GM12878 (cell line): ENCODE measurements around the gene MORC3. TPM values are rescaled to one million over a fixed set of nuclear protein-coding genes. Genes with fewer than 3 reads are reported as not detected.

ENCODE experiments used
- ATAC-seq: fragments of 200-7000 bp; cut with Tn5 transposase; 3 replicates; pipeline ENCODE4 v1.9.1; 2020; ENCODE audit warnings: mild to moderate bottlenecking, moderate library complexity
- BruUV-seq: library from RNA; stranded (reverse); fragments of 400-500 nt; replicated peaks from 2 replicates; lab custom pipeline; 2021; lab: Mats Ljungman, UMichigan
- CTCF ChIA-PET: fragments of 300-600 bp; sonication (Branson Sonifier 250); formaldehyde crosslinking; extraction: SDS; loops from one replicate; lab custom pipeline; 2021; ENCODE audit warnings: inconsistent platforms; lab: Yijun Ruan, JAX
- POLR2A ChIA-PET: fragments of 350-600 bp; formaldehyde crosslinking; extraction: SDS; loops from one replicate; lab custom pipeline; 2021; ENCODE audit warnings: inconsistent platforms; lab: Charles Lee
- RAD21 ChIA-PET: fragments of 300-600 bp; sonication (Branson Sonifier 250); formaldehyde crosslinking; loops from one replicate; lab custom pipeline; 2023; ENCODE audit warnings: antibody characterized with exemption; ENCODE audit not compliant: unreplicated experiment; lab: Charles Lee
- SMC1A ChIA-PET: fragments of 300-600 bp; sonication (Branson Sonifier 250); formaldehyde crosslinking; loops from one replicate; lab custom pipeline; 2023; ENCODE audit not compliant: unreplicated experiment, uncharacterized antibody; lab: Charles Lee
- DNase-seq: peaks from one replicate; pipeline ENCODE4 v3.0.0-alpha.2; 2011; ENCODE audit warnings: low read depth, low spot score
- FAIRE-seq: peaks from 3 replicates; lab custom pipeline; 2011; peaks lifted over from hg19 to GRCh38; lab: Jason Lieb, UNC
- H2AFZ ChIP-seq: 2 replicates; pipeline ENCODE4 v1.6.0; 2011; ENCODE audit warnings: low read depth, low read length, control low read depth; ENCODE audit not compliant: control insufficient read depth
- H3K27ac ChIP-seq: 2 replicates; pipeline ENCODE4 v1.5.1; 2011; ENCODE audit warnings: control low read depth; ENCODE audit not compliant: control insufficient read depth, insufficient read depth
- H3K27me3 ChIP-seq, 2 experiments: replicated peaks in 1 of 2; 2 replicates each; pipeline versions ENCODE4 v1.6.0 to v1.6.1; 2011; ENCODE audit warnings: low read length in 1 of 2; ENCODE audit not compliant: control insufficient read depth in 2 of 2, insufficient read depth in 2 of 2
- H3K36me3 ChIP-seq, 2 experiments: 2 replicates each; pipeline ENCODE4 v1.5.1; 2011; ENCODE audit warnings: low read length in 1 of 2; ENCODE audit not compliant: control insufficient read depth in 2 of 2, insufficient read depth in 2 of 2
- H3K4me1 ChIP-seq: 2 replicates; pipeline ENCODE4 v1.6.1; 2011; ENCODE audit warnings: mild to moderate bottlenecking, low read length, moderate library complexity, mixed read lengths; ENCODE audit not compliant: control insufficient read depth, insufficient read depth
- H3K4me2 ChIP-seq: 2 replicates; pipeline ENCODE4 v1.6.0; 2011; ENCODE audit warnings: control low read depth; ENCODE audit not compliant: control insufficient read depth, insufficient read depth
- H3K4me3 ChIP-seq: fragments of 200-600 bp; sonication (generic); 2 replicates; pipeline ENCODE4 v1.5.1; 2016
- H3K79me2 ChIP-seq: 2 replicates; pipeline ENCODE4 v1.6.0; 2011; ENCODE audit warnings: low read length; ENCODE audit not compliant: control insufficient read depth, insufficient read depth
- H3K9ac ChIP-seq: 2 replicates; pipeline ENCODE4 v1.8.0; 2011; ENCODE audit warnings: low read length, control low read depth, mixed read lengths; ENCODE audit not compliant: control insufficient read depth, insufficient read depth
- H3K9me3 ChIP-seq: replicated peaks from 3 replicates; pipeline ENCODE4 v1.5.1; 2011; ENCODE audit warnings: mild to moderate bottlenecking, low read length; ENCODE audit not compliant: control insufficient read depth, insufficient read depth
- H4K20me1 ChIP-seq: 2 replicates; pipeline ENCODE4 v1.6.0; 2011; ENCODE audit not compliant: control insufficient read depth, insufficient read depth
- CEBPB ChIP-seq, 2 experiments: fragments of 150-350 bp in 1 of 2; IDR thresholded peaks; 2 replicates each; pipeline ENCODE4 v1.6.1; 2012 to 2014; ENCODE audit warnings: low read depth in 2 of 2, low read length in 2 of 2, borderline replicate concordance in 1 of 2, inconsistent platforms in 1 of 2
- DPF2 ChIP-seq: fragments of 450-650 bp; IDR thresholded peaks from 2 replicates; pipeline ENCODE4 v1.6.1; 2017; ENCODE audit warnings: mild to moderate bottlenecking
- ESRRA ChIP-seq: IDR thresholded peaks from 2 replicates; pipeline ENCODE4 v1.6.1; 2012; ENCODE audit warnings: mild to moderate bottlenecking, low read length, improper control_type of control experiment
- FOXM1 ChIP-seq: IDR thresholded peaks from 2 replicates; pipeline ENCODE4 v1.6.1; 2012; ENCODE audit warnings: low read depth, mild to moderate bottlenecking, inconsistent platforms, low read length, moderate library complexity
- RFX5 ChIP-seq: IDR thresholded peaks from 2 replicates; pipeline ENCODE4 v1.6.1; 2011; ENCODE audit warnings: low read depth, low read length, improper control_type of control experiment
- RUNX3 ChIP-seq: IDR thresholded peaks from 2 replicates; pipeline ENCODE4 v1.6.1; 2012; ENCODE audit warnings: low read length, inconsistent platforms
- SKIL ChIP-seq: fragments of 450-650 bp; IDR thresholded peaks from 2 replicates; pipeline ENCODE4 v1.6.1; 2017; ENCODE audit warnings: mild to moderate bottlenecking, low read depth, inconsistent platforms; ENCODE audit not compliant: poor library complexity, severe bottlenecking
- SMAD1 ChIP-seq: fragments of 450-650 bp; IDR thresholded peaks from 2 replicates; pipeline ENCODE4 v1.6.1; 2018; ENCODE audit warnings: mild to moderate bottlenecking, low read depth; ENCODE audit not compliant: partially characterized antibody
- SMARCA5 ChIP-seq: fragments of 450-650 bp; IDR thresholded peaks from 2 replicates; pipeline ENCODE4 v1.6.1; 2017; ENCODE audit warnings: mild to moderate bottlenecking
- SP1 ChIP-seq: IDR thresholded peaks from one replicate; pipeline ENCODE4 v1.6.1; 2011; ENCODE audit warnings: low read depth, low read length
- TCF12 ChIP-seq: IDR thresholded peaks from 2 replicates; pipeline ENCODE4 v1.6.1; 2011; ENCODE audit warnings: low read depth, mild to moderate bottlenecking, low read length
- ZNF207 ChIP-seq: fragments of 450-650 bp; IDR thresholded peaks from 2 replicates; pipeline ENCODE4 v1.6.1; 2014; ENCODE audit warnings: antibody characterized with exemption, mild to moderate bottlenecking, borderline replicate concordance
- ZNF274 ChIP-seq: IDR thresholded peaks from one replicate; pipeline ENCODE4 v1.8.0; 2011; ENCODE audit not compliant: insufficient read length, insufficient read depth
- WGBS: methylation state at CpG from one replicate; pipeline ENCODE4 v1.1.6; 2016; ENCODE audit warnings: low lambda C conversion rate; ENCODE audit not compliant: insufficient replicate concordance, insufficient coverage; ENCODE audit errors: missing lambda C conversion rate; 5-methylcytosine and 5-hydroxymethylcytosine counted together
- in situ Hi-C: fragments of 300-500 bp; cut with MboI; formaldehyde crosslinking; loops from 9 replicates; pipeline ENCODE4 v1.14.3; 2018; ENCODE audit warnings: mixed read lengths
- intact Hi-C: fragments of 100-400 bp; cut with micrococcal nuclease; formaldehyde crosslinking; loops from one replicate; pipeline ENCODE4 v1.14.2; 2022; ENCODE audit not compliant: unreplicated experiment
- polyA plus RNA-seq, 11 experiments: library from polyadenylated mRNA; depleted of rRNA in 4 of 11; unstranded in 6 of 11; stranded (reverse) in 5 of 11; fragments of >200 nt; fragmentation: Nextera tagmentation in 4 of 11; fragmentation: Illumina TruSeq in 1 of 11; extraction: Ambion mirVana in 4 of 11; extraction: Trizol in 1 of 11; gene quantifications; 1 replicate in 1 of 11; 2 replicates in 10 of 11; pipeline versions ENCODE4 v1.2.1 to v1.2.3, GENCODE V29; 2011 to 2016; ENCODE audit warnings: inconsistent platforms in 2 of 11, missing spikeins in 2 of 11, low read depth in 1 of 11
- total RNA-seq, 4 experiments: library from RNA; depleted of rRNA in 3 of 4; stranded (reverse); fragments of >200 nt in 3 of 4; fragmentation: Illumina TruSeq in 1 of 4; extraction: Trizol in 1 of 4; gene quantifications; 2 replicates each; pipeline versions ENCODE4 v1.2.1 to v1.2.3, GENCODE V29; 2013 to 2021
- TF ChIP-seq, protein P1 (sequence below): fragments of 450-650 bp; IDR thresholded peaks from 2 replicates; pipeline ENCODE4 v1.6.1; 2017; ENCODE audit warnings: antibody characterized with exemption, mild to moderate bottlenecking, moderate library complexity
- TF ChIP-seq, protein P2 (sequence below): fragments of 450-650 bp; formaldehyde crosslinking; IDR thresholded peaks from 2 replicates; pipeline ENCODE4 v1.5.0; 2022; ENCODE audit warnings: mild to moderate bottlenecking, missing genetic modification characterization

The MORC3 gene
- total and polyA plus RNA-seq, 10 of the 15 experiments (the other 5 are each of a cell fraction or from before 2014, with no cell fraction given), result 5.5 to 29.9 (median 16.3) TPM

- FAIRE-seq (no peak), ATAC-seq (no peak)
- in situ Hi-C loops, result no loop called here
- peaks cover 2% of the 10 kb centered on the region; the same call in 1 of the 3 replicates for H3K9me3 ChIP-seq
- TF ChIP-seq, protein P1, sequence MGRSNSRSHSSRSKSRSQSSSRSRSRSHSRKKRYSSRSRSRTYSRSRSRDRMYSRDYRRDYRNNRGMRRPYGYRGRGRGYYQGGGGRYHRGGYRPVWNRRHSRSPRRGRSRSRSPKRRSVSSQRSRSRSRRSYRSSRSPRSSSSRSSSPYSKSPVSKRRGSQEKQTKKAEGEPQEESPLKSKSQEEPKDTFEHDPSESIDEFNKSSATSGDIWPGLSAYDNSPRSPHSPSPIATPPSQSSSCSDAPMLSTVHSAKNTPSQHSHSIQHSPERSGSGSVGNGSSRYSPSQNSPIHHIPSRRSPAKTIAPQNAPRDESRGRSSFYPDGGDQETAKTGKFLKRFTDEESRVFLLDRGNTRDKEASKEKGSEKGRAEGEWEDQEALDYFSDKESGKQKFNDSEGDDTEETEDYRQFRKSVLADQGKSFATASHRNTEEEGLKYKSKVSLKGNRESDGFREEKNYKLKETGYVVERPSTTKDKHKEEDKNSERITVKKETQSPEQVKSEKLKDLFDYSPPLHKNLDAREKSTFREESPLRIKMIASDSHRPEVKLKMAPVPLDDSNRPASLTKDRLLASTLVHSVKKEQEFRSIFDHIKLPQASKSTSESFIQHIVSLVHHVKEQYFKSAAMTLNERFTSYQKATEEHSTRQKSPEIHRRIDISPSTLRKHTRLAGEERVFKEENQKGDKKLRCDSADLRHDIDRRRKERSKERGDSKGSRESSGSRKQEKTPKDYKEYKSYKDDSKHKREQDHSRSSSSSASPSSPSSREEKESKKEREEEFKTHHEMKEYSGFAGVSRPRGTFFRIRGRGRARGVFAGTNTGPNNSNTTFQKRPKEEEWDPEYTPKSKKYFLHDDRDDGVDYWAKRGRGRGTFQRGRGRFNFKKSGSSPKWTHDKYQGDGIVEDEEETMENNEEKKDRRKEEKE, result no peak
- TF ChIP-seq CEBPB (IDR thresholded peaks at IDR 0.05; ENCODE audit: borderline replicate concordance in 1 of 2, low read depth in 2 of 2, low read length in 2 of 2) (no peak), FOXM1 (no peak), TCF12 (no peak), SP1 (no peak), SMARCA5 (no peak), RUNX3 (no peak), ZNF207 (no peak), DPF2 (no peak), ZNF274 (no peak), SKIL (no peak), RFX5 (no peak), SMAD1 (no peak), ESRRA (no peak)
- TF ChIP-seq, protein P2, sequence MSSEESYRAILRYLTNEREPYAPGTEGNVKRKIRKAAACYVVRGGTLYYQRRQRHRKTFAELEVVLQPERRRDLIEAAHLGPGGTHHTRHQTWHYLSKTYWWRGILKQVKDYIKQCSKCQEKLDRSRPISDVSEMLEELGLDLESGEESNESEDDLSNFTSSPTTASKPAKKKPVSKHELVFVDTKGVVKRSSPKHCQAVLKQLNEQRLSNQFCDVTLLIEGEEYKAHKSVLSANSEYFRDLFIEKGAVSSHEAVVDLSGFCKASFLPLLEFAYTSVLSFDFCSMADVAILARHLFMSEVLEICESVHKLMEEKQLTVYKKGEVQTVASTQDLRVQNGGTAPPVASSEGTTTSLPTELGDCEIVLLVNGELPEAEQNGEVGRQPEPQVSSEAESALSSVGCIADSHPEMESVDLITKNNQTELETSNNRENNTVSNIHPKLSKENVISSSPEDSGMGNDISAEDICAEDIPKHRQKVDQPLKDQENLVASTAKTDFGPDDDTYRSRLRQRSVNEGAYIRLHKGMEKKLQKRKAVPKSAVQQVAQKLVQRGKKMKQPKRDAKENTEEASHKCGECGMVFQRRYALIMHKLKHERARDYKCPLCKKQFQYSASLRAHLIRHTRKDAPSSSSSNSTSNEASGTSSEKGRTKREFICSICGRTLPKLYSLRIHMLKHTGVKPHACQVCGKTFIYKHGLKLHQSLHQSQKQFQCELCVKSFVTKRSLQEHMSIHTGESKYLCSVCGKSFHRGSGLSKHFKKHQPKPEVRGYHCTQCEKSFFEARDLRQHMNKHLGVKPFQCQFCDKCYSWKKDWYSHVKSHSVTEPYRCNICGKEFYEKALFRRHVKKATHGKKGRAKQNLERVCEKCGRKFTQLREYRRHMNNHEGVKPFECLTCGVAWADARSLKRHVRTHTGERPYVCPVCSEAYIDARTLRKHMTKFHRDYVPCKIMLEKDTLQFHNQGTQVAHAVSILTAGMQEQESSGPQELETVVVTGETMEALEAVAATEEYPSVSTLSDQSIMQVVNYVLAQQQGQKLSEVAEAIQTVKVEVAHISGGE, result no peak
- TF ChIP-seq, all 136 proteins: peak for 0
- H3K27me3 ChIP-seq, result no peaks in the 10 kb centered on the region
- ChIA-PET RAD21 (no interaction called here), POLR2A (interaction anchor here (0.8 kb wide), 1 partner anchor 9 kb away, joined by 3 read pairs; no protein-coding TSS in a partner anchor), SMC1A (interaction anchor here (1.1 kb wide), 1 partner anchor 15 kb away, joined by 3 read pairs; no protein-coding TSS in a partner anchor), CTCF (interaction anchor here (0.6 to 0.9 kb wide), 2 partner anchors 11 to 59 kb away, joined by 3 to 6 read pairs; no protein-coding TSS in a partner anchor)
- H3K79me2 ChIP-seq, result no peaks in the 10 kb centered on the region
- DNase-seq, result no peak
- no TSS peak for BruUV-seq
- H3K4me1 ChIP-seq, result peaks cover 16% of the 10 kb centered on the region
- H3K36me3 ChIP-seq, result no peaks in the 10 kb centered on the region
- 69% methylated on average over 5 of the region's 6 CpGs for WGBS
- H3K4me2 ChIP-seq, result no peak overlapping the region
- H3K9ac ChIP-seq, result no peak overlapping the region
- no peak overlapping the region for H3K4me3 ChIP-seq
- intact Hi-C loops, result no loop called here
- no peaks in the 10 kb centered on the region for H4K20me1 ChIP-seq
- H3K27ac ChIP-seq, result no peak overlapping the region
- no peak overlapping the region for H2AFZ ChIP-seq
These were observed 13.0 kb upstream of the MORC3 start for GRCh38 chr21:36306872-36307534.
